GM23248 (cell line): Measurements from ENCODE around the gene UBL4A. TPM values are rescaled to one million over a fixed set of nuclear protein-coding genes. Genes with fewer than 3 reads are reported as not detected.
A peak's percentile ranks its signal among the peaks of the same experiment; 100 is the strongest.

Source experiments
- DNase-seq: peaks from one replicate; pipeline ENCODE4 v3.0.0-alpha.2; 2015
- H2AFZ ChIP-seq: fragments of 200-600 bp; sonication (generic); 2 replicates; pipeline ENCODE4 v1.6.1; 2016; ENCODE audit warnings: antibody characterized with exemption
- H3F3A ChIP-seq: fragments of 200-600 bp; sonication (generic); 2 replicates; pipeline ENCODE4 v1.6.1; 2016; ENCODE audit warnings: mild to moderate bottlenecking, antibody characterized with exemption, mixed run types; ENCODE audit not compliant: insufficient read depth
- H3K27ac ChIP-seq: fragments of 200-600 bp; sonication (generic); 2 replicates; pipeline ENCODE4 v1.5.1; 2016; ENCODE audit warnings: mild to moderate bottlenecking
- H3K27me3 ChIP-seq: fragments of 200-600 bp; sonication (generic); replicated peaks from 2 replicates; pipeline ENCODE4 v1.6.1; 2016; ENCODE audit warnings: mild to moderate bottlenecking; ENCODE audit not compliant: insufficient read depth
- H3K36me3 ChIP-seq: fragments of 200-600 bp; sonication (generic); 2 replicates; pipeline ENCODE4 v1.6.1; 2016; ENCODE audit warnings: low read depth, mild to moderate bottlenecking
- H3K4me1 ChIP-seq: fragments of 200-600 bp; sonication (generic); 2 replicates; pipeline ENCODE4 v1.6.1; 2016; ENCODE audit warnings: mild to moderate bottlenecking; ENCODE audit not compliant: insufficient read depth
- H3K4me2 ChIP-seq: fragments of 200-600 bp; sonication (generic); one replicate; pipeline ENCODE4 v1.6.1; 2016; ENCODE audit warnings: mild to moderate bottlenecking; ENCODE audit not compliant: unreplicated experiment
- H3K4me3 ChIP-seq: fragments of 200-600 bp; sonication (generic); 2 replicates; pipeline ENCODE4 v1.5.1; 2016; ENCODE audit warnings: mild to moderate bottlenecking
- H3K79me2 ChIP-seq: fragments of 200-600 bp; sonication (generic); 2 replicates; pipeline ENCODE4 v1.6.1; 2016; ENCODE audit warnings: mild to moderate bottlenecking; ENCODE audit not compliant: insufficient read depth
- H3K9ac ChIP-seq: fragments of 200-600 bp; sonication (generic); 2 replicates; pipeline ENCODE4 v1.6.1; 2016; ENCODE audit warnings: mild to moderate bottlenecking
- H3K9me2 ChIP-seq: fragments of 200-600 bp; sonication (generic); 2 replicates; pipeline ENCODE4 v1.6.1; 2016; ENCODE audit warnings: mixed run types, mild to moderate bottlenecking, moderate library complexity; ENCODE audit not compliant: insufficient read depth
- H3K9me3 ChIP-seq: fragments of 200-600 bp; sonication (generic); one replicate; pipeline ENCODE4 v1.6.1; 2017; ENCODE audit warnings: low read depth
- H4K20me1 ChIP-seq: fragments of 200-600 bp; sonication (generic); 2 replicates; pipeline ENCODE4 v1.6.0; 2016; ENCODE audit not compliant: insufficient read depth
- EZH2 ChIP-seq: fragments of 200-600 bp; sonication (generic); IDR thresholded peaks from 2 replicates; pipeline ENCODE4 v1.6.1; 2018; ENCODE audit warnings: antibody characterized with exemption, mild to moderate bottlenecking; ENCODE audit not compliant: insufficient read depth, poor library complexity, severe bottlenecking
- EZH2phosphoT487 ChIP-seq: fragments of 200-600 bp; sonication (generic); IDR thresholded peaks from 2 replicates; pipeline ENCODE4 v1.6.1; 2018; ENCODE audit warnings: antibody characterized with exemption, moderate library complexity, mild to moderate bottlenecking, low read depth; ENCODE audit not compliant: insufficient read depth
- WGBS, 2 experiments: methylation state at CpG; one replicate each; pipeline ENCODE4 v1.1.6; 2015 to 2017; ENCODE audit warnings: low lambda C conversion rate in 2 of 2, low coverage in 1 of 2; ENCODE audit errors: missing lambda C conversion rate in 2 of 2; 5-methylcytosine and 5-hydroxymethylcytosine counted together
- in situ Hi-C: fragments of 300-500 bp; cut with MboI; formaldehyde crosslinking; loops from 2 replicates; pipeline ENCODE4 v1.15.0; 2020
- polyA plus RNA-seq: library from polyadenylated mRNA; unstranded; fragments of >200 nt; fragmentation: Nextera tagmentation; extraction: Ambion mirVana; gene quantifications from 2 replicates; pipeline ENCODE4 v1.2.1, GENCODE V29; 2016
- total RNA-seq: library from RNA; depleted of rRNA; stranded (reverse); fragments of >200 nt; shearing (Covaris generic); gene quantifications from 2 replicates; pipeline ENCODE4 v1.2.3, GENCODE V29; 2014

The UBL4A gene
- total and polyA plus RNA-seq, 2 experiments from 2014 or later: 42.4 to 53.0 TPM

DNA sequence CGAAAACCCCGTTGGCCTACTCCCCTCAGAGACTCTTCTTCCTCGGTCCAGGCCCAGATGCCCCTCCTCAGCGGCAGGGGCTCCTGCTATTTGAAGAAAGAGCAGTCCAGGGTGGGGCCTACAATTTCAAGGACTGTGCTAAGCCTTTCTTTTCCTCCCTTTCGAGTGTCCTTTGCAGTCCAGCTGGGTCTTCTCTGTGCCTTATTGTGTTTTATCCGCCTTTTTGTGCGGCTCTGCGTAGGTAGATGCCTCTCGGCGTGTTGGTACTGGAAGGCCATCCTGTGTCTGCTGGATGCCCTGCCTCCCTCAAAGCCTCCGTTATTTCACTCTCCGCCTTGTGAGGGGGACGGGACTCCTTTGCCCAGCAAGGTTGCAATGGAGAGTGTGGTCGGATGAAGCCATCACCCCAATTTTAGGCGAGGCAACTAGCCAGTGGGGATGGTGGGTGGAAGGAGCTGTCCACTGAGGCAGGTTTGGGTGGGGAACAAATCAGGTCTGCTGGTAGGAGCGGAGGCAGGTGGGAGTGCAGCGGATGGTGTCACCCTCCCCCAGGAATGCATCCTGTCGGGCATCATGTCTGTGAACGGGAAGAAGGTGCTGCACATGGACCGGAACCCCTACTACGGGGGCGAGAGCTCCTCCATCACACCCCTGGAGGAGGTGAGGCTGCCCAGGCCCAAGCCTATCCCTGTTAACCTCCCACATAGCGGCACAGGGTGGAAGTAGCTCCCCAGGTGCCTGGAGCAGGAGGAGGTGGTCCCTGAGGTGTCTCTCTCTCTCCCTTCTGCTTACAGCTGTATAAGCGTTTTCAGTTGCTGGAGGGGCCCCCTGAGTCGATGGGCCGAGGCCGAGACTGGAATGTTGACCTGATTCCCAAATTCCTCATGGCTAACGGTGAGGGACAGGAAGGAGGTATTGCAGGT, 48.2 kb downstream of the UBL4A start:
- H3K9ac ChIP-seq: peak overlapping the region; percentile 80
- no peaks in the 10 kb centered on the region for H3K9me2 ChIP-seq
- no peak overlapping the region for H3K27ac ChIP-seq
- H2AFZ ChIP-seq: no peak overlapping the region
- H3K4me3 ChIP-seq: peak overlapping the region; percentile 79
- H3K36me3 ChIP-seq: no peaks in the 10 kb centered on the region
- no peaks in the 10 kb centered on the region for H3K27me3 ChIP-seq
- peaks cover 46% of the 10 kb centered on the region for H3K79me2 ChIP-seq
- in situ Hi-C loops: no loop called here
- H3K9me3 ChIP-seq: no peaks in the 10 kb centered on the region
- TF ChIP-seq EZH2phosphoT487 (no peak), EZH2 (no peak)
- H3K4me2 ChIP-seq: peak overlapping the region; percentile 78
- H4K20me1 ChIP-seq: no peaks in the 10 kb centered on the region
- WGBS, 2 experiments: 15 to 29% methylated on average over 15 to 22 of the region's 28 CpGs
- H3K4me1 ChIP-seq: no peaks in the 10 kb centered on the region
- DNase-seq: peak; percentile 36
- no peaks in the 10 kb centered on the region for H3F3A ChIP-seq

DNA sequence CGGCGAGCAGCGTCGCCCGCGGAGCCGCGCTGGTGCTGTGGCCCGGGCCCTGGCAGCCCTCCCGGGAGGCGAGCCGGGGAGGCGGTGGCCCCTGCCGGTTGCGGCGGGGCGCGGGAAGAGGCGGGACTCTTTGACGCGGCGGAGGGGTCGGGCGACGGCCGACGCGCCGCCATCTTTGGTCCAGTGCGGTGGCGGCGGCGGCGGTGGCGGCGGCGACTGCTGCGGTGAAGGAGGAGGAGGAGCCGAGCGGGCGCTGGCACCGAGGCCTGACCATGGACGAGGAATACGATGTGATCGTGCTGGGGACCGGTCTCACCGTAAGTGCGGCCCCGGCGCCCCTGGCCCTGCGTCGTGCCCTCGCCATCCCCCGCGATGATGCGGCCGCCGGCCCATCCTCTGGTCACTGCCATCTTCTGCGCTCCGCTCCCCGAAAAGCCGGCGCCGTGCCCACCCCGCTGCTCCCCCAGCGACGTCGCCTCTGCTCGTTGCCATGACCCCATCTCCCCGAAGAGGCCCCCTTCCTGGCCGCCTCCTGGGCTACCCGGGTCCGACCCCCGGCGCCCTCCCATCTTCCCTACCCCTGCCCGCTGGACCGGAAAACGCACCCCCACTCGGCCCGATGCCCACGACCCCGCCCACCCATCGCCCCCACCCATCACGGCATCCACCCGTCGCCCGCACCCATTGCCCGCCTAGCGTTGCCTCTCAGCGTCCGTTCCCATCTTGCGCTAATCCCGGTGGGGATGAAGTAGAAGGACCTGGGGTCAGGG, 49.2 kb downstream of the UBL4A start, which contains the start of gene GDI1:
TSS of gene GDI1 (plus strand) at position 172 of the 770 bp plus-strand sequence. CDS start at position 273, 101 bp downstream.
- in situ Hi-C loops: no loop called here
- peaks cover 40% of the 10 kb centered on the region for H3K79me2 ChIP-seq
- no peaks in the 10 kb centered on the region for H3F3A ChIP-seq
- H3K27me3 ChIP-seq: no peaks in the 10 kb centered on the region
- no peaks in the 10 kb centered on the region for H3K9me2 ChIP-seq
- 0 out of 2 replicates have a peak within 1 kb of the TSS, but pooled peaks have one; percentile 33 for H2AFZ ChIP-seq
- 0 to 4% methylated on average over 3 to 25 of the region's 93 CpGs for WGBS, 2 experiments
- H3K27ac ChIP-seq: peak within 1 kb of the TSS; percentile 59; the same call in 1 of the 2 replicates
- peak; percentile 65 for DNase-seq
- no peaks in the 10 kb centered on the region for H3K36me3 ChIP-seq
- TF ChIP-seq EZH2: no peak
- no peak for TF ChIP-seq EZH2phosphoT487
- no peaks in the 10 kb centered on the region for H3K9me3 ChIP-seq
- peak within 1 kb of the TSS; percentile 80 for H3K9ac ChIP-seq
- no peaks in the 10 kb centered on the region for H4K20me1 ChIP-seq
- peak within 1 kb of the TSS; percentile 79 for H3K4me3 ChIP-seq
- H3K4me1 ChIP-seq: no peaks in the 10 kb centered on the region
- H3K4me2 ChIP-seq: peak within 1 kb of the TSS; percentile 78

DNA sequence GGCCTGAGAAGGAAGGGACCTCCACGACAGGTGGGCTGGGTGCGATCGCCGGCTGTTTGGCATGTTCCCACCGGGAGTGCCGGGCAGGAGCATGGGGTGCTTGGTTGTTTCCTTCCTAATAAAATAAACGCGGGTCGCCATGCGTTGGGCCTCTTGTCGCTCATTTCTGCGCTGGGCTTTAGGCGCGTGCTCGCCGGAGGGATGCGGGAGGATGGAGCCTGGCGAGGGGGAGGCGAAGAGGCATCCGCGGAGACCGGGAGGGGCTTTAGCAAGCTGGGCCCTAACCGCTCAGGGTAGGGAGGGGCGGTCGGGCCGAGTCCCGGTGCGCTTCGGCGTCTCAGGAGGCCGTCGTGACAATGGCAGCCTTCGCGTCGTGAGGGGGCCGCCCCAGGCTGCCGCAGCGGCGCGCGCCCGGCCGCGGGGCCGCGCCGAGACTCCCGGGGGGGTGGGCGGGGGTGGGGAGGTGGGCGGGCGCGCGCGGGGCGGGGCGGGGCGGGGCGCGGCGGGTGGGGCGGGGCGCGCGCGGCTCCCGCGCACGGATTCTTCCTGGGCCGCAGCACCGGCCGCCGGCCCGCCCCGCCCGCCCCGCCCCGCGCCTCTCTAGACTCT, 49.9 kb downstream of the UBL4A start:
- Histone ChIP-seq H3K4me1 (no peaks in the 10 kb centered on the region), H3F3A (no peaks in the 10 kb centered on the region), H3K27me3 (no peaks in the 10 kb centered on the region), H3K27ac (peak overlapping the region; percentile 59; the same call in 1 of the 2 replicates), H3K36me3 (no peaks in the 10 kb centered on the region), H3K4me3 (peak overlapping the region; percentile 79), H3K9me2 (no peaks in the 10 kb centered on the region), H3K4me2 (no peak overlapping the region), H3K9me3 (no peaks in the 10 kb centered on the region), H3K79me2 (peaks cover 37% of the 10 kb centered on the region), H2AFZ (0 out of 2 replicates have a peak overlapping the region, but pooled peaks have one; percentile 33), H4K20me1 (no peaks in the 10 kb centered on the region), H3K9ac (peak overlapping the region; percentile 80)
- WGBS, 2 experiments: 28 to 35% methylated on average over 8 to 19 of the region's 78 CpGs
- TF ChIP-seq EZH2: no peak
- TF ChIP-seq EZH2phosphoT487: no peak
- peak; percentile 64 for DNase-seq
- in situ Hi-C loops: no loop called here
